CD4-positive, alpha-beta T cell treated with Interferon alpha-2 for 1 hour (primary cell): ENCODE measurements around the gene BTN1A1.
"Not testable (repeated sequence)": the region's sequence is repeated elsewhere in the genome, so short reads cannot be mapped to it uniquely, and the experiment has no call there.

Experiments
- DNase-seq, 2 donors: peaks; one replicate each; pipeline ENCODE4 v3.0.0-alpha.2; 2020 to 2022

Gene BTN1A1

DNA sequence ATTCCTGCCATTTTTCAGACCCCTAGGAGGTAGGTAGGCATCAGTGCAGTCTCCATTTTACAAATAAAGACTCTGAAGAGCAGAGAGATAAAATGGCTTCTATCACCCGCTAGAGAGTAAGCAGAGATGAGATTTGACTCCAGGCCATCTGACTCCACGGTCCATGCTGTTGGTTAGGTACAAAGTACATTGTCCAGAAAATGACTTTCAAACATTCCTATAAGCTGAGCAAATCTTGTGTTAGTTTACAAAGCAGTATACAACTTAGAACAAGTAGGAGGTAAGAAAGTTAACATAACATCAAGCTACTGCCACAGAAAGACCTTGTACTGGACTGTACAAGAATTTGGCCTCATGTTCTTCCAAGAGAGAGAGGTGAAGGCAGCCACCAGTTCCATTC lies 14.9 kb downstream of the BTN1A1 start:
- DNase-seq: no peak

DNA sequence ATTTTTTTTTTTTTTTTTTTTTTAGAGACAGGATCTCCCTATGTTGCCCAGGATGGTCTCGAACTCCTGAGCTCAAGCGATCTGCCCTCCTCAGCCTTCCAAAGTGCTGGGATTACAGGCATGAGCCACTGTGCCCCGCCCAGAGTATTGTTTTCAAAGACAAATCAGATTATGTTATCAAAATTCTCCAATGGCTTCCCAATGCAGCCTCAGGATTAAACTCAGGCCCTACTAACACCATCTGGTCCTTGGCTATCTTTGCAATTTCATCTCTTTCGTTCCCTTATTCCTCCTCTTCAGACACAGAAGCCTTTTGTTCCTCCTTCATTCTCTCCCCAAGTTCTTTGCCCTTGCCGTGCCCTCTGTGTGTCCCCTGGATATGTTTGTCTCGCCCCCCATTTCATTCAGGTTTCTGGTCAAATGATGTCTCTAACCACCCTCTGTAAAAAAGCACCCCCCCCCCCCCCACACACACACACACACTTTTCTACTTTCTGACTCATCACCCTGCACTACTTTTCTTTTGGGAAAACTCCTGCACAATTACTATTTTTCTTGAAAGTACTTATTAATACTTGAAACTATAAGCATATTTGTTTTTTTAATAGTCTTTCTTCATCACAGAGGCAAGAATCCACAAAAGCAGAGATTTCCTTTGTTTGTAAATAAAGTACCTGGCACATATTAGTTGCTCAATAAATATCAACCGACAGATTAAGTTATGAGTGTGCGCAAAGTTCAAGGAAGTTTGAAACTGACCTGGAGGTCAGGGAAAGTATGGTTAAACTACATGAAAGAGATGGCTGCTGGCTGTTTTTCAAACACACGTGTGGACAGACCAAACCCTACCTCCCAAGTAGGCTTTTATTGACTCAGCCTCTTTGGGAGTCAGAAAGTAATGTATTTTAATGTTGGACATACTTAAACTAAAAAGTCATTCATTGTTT lies 16.7 kb downstream of the BTN1A1 start:
- DNase-seq: no peak

DNA sequence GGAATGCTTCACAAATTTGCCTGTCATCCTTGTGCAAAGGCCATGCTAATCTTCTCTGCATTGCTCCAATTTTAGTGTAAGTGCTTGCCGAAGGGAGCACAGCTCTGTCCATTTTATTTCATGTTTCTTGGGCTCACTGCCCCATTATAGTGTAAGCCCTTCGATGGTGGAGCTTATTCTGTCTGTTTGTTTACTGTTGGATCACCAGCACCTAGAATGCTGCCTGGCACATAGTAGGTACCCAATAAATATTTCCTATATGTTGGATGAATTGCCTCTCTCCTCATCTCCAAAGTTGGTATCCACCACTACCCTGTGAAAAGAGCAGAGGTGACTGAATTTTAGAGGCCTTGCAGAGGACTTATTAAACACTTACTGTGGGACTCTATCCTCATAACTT lies 19.3 kb downstream of the BTN1A1 start:
- DNase-seq: no peak

DNA sequence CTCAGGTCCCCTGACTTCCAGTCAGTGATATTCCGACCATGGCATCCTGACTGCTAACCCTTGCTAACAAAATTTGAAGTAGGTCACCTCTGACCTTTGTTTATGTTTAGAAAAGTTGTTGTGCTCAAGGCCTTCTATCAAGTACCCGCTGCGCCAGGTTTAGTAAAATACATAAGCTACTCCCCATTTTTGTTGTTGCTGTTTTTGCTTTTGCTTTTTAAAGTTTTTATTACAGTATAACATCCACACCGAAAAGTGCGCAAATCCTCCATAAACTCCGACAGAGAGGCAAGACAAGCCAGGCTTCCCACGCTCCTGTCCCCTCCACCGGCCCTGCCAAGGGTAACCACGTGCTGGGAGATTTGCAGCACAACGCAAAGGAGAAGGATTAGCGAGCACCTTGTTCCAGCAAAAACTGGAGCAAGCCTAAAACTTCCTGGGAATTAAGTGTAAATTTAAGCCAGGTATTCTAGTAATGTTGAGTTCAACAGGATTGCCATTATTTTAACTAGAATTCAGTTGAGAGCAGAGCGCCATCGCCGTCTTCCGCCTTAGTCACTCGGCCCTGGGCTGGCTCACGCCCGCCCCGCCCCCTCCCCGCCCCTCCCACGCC lies 20.2 kb downstream of the BTN1A1 start:
- DNase-seq: no peak

DNA sequence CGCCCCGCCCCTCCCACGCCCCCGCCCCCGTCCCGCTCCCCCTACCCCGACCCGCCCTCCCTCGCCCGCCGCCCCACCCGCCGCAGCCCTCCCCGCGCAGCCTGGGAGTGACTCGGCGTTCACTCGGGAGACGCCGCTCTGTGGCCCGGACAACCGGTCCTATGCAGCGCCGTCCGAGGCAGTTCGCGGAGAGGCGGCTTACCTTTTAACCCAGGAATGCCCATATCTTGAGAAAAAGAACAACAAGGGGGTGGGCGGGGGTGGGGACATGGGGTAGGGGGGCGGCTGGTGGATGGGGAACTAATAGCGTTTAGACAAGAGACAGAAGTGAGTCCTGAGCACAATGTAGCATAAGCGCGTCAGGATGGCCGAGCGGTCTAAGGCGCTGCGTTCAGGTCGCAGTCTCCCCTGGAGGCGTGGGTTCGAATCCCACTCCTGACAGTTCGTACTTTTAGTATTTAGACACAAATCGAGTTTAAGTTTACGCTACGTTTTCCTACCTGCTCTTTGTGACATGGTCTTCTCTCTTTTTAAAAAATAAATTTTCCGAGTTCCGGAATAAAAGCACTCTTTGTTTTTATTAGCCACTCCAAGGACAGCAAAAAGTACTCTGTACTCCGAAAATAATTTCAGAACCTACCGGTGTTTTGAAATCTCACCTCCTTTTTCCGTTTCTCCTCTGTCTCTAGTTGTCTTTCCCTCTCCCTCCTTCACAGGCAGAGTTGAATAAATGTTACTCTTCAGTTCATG lies 20.9 kb downstream of the BTN1A1 start:
- peak; percentile 88 to 92 for DNase-seq

DNA sequence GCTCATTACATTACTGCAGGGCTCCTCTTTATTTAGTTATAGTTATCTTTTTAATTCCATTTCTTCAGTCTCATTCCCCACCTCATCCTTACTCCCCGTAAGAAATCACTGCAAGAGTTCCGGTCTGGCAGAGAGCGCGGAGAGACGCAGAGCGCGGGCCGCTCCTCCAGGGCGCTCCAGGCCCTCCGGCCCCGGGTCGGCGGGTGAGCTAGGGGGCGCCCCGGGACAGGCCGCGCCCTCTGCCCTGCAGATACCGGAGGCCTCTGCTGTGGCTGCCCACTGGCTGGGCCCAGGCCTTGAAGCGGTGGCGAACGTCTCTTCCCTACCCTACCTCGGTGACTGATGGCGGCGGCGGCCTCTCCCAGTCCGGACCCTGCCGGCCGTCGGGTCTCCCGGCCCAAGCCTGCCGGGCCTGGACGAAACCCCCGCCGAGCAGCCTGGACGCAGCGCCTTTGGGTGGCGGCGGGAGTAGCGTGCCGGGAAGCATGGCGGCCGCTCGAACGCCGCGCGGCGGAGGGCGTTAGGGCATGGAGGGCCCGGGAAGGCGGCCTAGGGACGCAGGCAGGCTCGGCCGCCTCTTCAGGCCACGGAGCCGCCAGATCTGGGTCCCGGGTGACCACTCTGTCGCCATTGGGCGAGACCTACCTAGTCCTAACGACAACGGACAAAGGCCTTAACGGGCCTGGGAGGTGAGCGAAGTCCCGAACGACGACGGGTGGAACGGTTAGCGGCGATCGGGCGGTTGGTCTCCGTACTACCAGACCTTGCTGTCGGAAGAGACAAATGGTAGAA lies 21.7 kb downstream of the BTN1A1 start:
- DNase-seq: peak; percentile 74 to 80

DNA sequence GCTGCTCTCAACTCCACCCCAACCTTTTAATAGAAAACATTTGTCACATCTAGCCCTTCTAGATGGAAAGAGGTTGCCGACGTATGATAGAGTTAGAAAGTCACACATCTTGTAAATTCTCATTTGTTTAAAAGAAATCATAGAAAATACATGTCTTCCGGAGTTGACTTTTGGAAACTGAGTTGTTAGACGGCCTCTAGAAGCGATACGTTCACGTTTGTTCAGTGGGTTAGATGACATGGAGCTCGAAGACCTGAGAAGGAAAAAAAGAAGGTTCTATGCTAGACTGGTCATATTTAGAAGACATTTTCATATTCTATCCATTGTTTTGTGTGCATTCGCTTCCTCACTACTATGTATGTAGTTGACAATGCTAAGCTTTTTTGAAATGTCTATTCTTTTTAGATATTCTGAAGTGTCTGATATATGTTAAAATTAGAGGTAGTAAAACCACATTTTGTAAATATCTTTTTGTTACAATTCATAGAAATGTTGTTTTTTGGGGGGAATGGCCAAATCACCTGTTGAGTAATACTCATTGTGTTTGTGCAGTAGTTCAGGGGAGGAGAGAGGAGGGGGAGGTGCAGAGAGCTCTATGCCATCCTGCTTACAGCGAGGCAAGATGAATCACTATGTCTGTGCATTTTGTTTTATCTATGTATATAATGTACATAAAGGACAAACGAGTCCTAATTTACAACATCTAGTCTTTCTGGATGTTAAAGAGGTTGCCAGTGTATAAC lies 22.6 kb downstream of the BTN1A1 start:
- peak in 1 of 2 donors; percentile 39 for DNase-seq

DNA sequence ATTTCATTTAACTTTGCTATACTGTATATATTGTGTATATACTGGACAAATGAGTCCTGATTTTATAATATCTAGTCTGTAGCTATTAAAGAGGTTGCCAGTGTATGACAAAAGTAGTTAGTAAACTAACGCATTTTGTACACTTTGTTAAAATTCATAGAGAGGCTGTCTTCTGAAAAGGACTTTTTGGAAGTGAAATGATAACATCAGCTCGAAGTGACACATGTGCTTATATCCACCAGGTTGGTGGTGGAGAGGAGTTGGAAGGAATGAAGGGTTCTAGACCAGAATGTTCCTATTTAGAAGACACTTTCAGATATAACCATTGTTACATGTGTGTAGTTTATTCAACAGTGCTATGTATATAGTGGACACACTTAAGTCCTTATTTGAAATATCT lies 24.2 kb downstream of the BTN1A1 start:
- DNase-seq: not testable (repeated sequence)

DNA sequence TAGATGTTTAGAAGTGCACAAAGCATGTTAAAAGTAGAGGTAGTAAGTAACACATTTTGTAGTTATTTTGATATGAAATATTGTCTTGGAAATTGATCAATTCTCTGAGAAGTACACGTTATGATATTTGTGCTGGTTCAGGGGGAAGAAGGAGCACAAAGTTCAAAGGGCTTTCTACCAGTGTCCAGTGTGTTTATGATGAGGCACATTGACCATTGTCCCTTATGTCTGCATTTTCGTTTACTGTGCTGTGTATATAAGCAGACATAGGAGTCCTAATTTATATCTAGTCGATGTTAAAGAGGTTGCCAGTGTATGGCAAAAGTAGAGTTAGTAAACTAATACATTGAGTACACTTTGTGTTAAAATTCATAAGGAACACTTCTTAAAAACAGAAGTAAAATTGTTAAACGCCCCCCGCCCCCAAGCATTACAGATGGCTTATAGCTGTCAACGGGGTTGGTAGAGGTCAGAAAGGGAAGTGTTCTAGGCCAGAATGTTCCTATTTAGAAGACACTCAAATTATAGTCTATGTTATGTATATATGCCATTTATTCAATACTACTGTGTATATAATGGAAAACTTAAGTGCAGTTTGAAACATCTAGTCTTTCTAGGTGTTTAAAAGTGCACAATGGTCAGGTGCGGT lies 24.7 kb downstream of the BTN1A1 start:
- DNase-seq: no peak

DNA sequence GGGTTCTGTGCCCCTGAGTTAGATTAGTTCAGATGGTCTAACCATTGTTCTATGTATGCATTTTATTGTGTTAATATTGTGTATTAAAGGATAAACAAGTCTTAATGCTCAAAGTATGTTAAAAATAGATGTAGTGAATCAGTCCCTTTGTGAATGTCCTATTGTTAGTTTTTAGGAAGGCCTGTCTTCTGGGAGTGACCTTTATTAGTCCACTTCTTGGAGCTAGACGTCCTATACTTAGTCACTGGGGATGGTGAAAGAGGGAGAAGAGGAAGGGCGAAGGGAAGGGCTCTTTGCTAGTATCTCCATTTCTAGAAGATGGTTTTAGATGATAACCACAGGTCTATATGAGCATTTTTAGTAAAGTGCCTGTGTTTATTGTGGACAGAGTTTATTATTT lies 25.7 kb downstream of the BTN1A1 start:
- no peak for DNase-seq

DNA sequence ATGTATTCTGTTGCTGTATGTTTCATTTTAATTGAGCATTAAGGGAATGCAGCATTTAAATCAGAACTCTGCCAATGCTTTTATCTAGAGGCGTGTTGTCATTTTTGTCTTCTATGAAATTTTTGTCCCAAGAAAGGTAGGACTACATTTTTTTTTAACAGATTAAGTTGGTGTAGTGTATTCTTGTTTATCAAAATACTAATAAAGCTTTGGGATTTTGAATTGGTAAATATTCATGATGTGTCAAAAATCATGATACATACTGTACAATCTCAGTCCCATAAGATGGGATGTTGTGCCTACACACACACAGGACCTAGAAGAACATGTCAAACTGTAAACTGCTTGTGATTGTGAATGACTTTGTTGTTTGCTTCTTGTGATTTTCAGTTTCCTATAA lies 26.8 kb downstream of the BTN1A1 start:
- no peak for DNase-seq

DNA sequence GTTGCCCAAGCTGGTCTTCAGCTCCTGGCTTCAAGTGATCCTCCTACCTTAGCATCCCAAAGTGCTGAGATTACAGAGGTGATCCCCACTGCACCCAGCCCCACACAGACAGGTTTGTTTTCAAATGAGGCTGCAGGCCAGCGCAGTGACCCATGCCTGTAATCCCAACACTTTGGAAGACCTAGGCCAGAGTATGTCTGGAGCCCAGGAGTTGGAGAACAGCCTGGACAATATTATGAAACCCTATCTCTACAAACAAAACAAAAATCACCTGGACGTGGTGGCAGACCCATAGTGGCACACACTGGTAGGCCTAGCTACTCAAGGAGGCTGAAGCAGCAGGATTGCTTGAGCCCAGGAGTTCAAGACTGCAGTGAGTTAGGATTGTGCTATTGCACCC lies 30.1 kb downstream of the BTN1A1 start:
- DNase-seq: no peak

DNA sequence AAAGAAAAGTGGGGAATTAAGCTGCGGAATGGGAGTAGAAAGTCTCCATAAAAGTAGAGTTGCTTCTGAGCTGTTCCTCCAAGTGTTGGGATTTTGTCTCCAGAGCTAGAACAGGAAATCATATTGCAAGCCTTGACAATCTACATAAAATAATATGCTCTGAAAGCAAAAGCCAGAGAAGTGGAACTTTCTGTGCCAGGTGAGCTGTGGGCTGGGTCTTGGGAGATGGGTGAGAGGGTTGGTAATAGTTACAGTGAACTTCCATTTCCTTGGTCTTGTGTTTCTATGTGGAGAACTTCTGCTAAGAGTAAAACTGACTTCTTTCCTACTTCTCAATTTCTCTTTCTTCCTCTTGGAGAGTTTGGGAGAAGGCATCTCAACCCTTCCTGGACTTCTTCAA lies 31.8 kb downstream of the BTN1A1 start:
- no peak for DNase-seq

DNA sequence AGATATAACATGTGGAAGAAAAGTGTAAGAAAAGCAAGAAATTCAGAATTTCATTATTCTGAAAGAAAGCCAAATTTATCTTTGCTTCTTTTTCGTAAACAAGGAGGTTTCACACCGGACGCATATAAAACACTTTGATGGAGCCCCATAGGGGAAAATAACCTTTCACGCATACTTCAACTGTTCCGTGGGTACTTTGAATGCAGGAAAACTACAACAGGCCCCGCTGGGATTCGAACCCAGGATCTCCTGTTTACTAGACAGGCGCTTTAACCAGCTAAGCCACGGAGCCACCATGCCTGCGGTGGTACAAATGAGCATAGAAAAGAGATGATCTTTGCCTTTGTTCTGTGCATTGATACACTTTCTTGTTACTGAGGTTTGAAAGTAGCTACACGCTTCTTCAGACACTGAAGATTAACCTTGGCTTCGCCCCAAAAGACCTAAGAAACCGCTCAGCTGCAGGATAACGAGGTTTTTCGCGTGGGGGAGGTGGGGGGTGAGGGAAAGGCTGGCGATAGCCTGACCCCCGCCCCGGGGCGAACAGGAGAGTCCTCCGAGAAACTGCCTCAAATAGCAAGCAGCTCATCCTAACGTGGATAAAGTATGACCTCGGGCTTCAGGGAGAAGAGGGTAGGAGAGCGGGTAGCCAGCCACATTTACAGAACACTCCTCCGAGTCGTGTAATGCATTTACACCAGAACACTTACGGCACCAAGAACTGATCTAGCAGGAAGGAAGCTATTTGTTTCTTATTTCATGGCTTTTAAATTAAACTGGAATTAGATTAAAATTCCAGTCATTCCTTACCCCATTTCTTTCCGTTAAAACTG lies 32.8 kb downstream of the BTN1A1 start:
- DNase-seq: peak; percentile 92 to 96

DNA sequence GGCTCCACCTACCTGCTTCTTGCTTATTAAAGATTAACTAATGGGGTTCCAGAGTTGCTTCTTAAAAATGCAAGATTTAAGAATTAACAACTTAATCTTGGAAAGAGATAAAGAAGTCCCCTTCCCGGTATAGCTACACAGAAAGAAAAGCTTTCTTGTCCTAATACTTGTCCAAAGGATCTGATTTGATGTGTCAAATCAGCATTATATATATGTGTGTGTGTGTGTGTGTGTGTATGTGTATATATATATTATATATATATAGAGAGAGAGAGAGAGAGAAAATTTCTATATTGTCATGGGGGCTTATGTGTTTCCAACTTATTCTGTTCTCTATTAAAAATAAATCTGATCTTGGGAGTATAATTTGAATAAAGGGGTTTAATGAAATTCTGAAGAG lies 33.4 kb downstream of the BTN1A1 start:
- DNase-seq: no peak

DNA sequence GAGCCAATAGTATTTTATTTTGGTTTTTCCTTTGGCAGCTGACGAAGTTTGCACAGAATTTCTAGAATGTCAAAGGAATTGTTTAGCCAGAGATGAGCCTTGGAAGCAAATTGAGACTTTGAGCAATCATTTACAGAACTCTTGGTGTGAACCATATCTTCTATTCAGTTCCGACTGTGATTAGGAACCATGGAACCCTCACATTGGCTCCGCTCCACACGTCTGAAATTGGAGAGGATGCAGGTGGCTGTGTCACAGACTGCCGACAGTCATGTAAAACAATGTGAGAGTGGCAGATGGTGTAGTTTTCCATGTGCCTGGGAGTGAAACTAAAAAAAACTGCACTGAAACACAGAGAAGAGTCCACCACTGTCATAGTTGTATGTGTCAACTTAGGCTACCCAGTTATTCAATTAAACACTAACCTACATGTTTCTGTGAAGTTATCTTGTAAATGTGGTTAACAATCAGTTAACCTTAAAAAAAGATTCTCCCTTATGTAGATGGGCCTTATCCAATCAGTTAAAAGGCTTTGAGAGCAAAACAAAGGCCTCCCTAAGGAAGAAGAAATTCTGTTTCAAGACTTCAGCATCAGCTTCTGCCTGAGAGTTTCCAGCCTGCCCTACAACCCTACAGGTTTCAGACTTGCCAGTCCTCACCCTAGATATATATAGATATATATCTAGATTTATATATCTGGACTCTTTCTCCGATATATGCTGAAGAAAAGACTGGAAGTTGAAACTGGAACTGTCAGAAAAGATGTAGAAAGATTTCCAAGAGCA lies 34.8 kb downstream of the BTN1A1 start:
- no peak for DNase-seq

DNA sequence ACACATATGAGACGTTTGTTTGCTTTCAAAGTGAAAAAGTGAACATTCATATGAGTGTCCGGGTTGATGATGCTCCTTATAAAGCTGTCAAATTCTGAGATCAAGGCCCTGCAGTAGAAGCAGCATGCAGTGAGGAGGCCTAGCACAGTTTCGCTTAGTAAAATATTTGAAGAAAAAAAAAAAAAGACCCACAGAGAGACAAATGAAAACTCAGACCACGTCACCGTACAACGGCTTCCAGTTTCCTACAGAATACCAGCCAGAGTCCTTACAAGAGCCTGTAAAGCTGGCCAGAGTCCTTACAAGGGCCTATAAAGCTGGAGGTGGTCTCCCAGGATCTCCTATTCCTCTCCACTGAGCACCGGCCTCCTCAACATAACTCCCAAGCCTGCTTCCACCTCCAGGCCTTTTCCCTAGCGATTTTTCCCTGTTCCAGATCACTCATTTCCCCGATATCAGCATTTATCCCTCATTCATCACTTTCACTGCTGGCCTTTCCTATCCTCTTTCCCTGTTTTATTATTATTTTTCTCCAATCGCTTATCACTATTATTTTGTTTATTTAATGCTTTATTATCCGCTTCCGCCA lies 36.6 kb downstream of the BTN1A1 start:
- DNase-seq: peak; percentile 34 to 60

DNA sequence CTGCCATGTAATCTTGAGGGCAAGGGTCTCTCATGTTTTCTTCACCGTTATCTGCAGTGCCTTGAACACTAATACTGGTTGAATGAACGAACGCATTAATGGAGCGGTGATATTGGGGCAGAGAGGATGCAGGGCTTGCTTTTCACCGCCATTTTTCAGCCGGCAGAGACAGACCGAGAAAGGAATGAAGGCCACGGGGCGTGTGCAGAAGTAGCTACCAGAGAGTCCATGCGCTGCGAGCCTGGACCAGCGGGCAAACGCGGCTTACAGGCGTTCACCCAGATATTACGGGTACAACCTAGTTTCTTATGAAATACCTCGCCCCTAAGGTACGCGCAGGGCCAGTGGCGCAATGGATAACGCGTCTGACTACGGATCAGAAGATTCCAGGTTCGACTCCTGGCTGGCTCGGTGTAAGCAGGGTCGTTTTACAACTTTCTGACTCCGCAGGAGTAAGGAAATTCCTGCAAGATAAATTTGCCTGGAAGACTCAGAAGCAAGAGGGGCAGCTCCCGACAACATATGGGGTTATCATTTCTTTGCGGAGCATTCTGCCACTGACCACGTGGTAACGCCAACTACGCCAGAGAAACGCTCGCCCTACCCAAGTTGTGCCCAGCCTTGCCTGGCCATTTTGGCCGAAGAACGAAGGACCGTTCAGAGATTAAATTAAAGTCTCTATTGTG lies 37.2 kb downstream of the BTN1A1 start:
- DNase-seq: peak; percentile 95 to 97
